DOHH2 (cell line): ENCODE results near the gene PLEKHG4B.

ENCODE experiments used
- H3F3A ChIP-seq: fragments of 200-600 bp; sonication (generic), shearing (Covaris generic); 2 replicates; pipeline ENCODE4 v1.6.0; 2016; ENCODE audit warnings: antibody characterized with exemption, mild to moderate bottlenecking; ENCODE audit not compliant: control insufficient read depth, insufficient read depth
- H3K27ac ChIP-seq: fragments of 200-600 bp; sonication (generic); 2 replicates; pipeline ENCODE4 v1.5.1; 2014; ENCODE audit warnings: low read depth, mild to moderate bottlenecking, low read length, moderate library complexity
- H3K27me3 ChIP-seq: fragments of 200-600 bp; sonication (generic); 2 replicates; pipeline ENCODE4 v1.6.1; 2014; ENCODE audit warnings: mild to moderate bottlenecking, low read length, mixed read lengths; ENCODE audit not compliant: control insufficient read depth
- H3K36me3 ChIP-seq: fragments of 200-600 bp; sonication (generic); 2 replicates; pipeline ENCODE4 v1.6.1; 2014; ENCODE audit warnings: mild to moderate bottlenecking, low read length, moderate library complexity, mixed read lengths; ENCODE audit not compliant: control insufficient read depth
- H3K4me1 ChIP-seq: fragments of 200-600 bp; sonication (generic); 2 replicates; pipeline ENCODE4 v1.6.1; 2014; ENCODE audit warnings: mild to moderate bottlenecking, low read length, mixed read lengths; ENCODE audit not compliant: control insufficient read depth
- H3K4me2 ChIP-seq: fragments of 200-600 bp; sonication (generic); 2 replicates; pipeline ENCODE4 v1.6.0; 2014; ENCODE audit warnings: mild to moderate bottlenecking, low read length, moderate library complexity
- H3K4me3 ChIP-seq: fragments of 200-600 bp; sonication (generic); 2 replicates; pipeline ENCODE4 v1.5.1; 2014; ENCODE audit warnings: mild to moderate bottlenecking, low read length, mixed read lengths
- H3K79me2 ChIP-seq: fragments of 200-600 bp; sonication (generic); 2 replicates; pipeline ENCODE4 v1.6.1; 2014; ENCODE audit warnings: mild to moderate bottlenecking, low read length, mixed read lengths; ENCODE audit not compliant: control insufficient read depth
- H3K9me2 ChIP-seq: fragments of 200-600 bp; sonication (generic); replicated peaks from 2 replicates; pipeline ENCODE4 v1.6.1; 2014; ENCODE audit warnings: mild to moderate bottlenecking, low read length, mixed read lengths; ENCODE audit not compliant: control insufficient read depth
- H3K9me3 ChIP-seq: fragments of 200-600 bp; sonication (generic); 2 replicates; pipeline ENCODE4 v1.6.1; 2014; ENCODE audit warnings: antibody characterized with exemption, low read length, mixed read lengths; ENCODE audit not compliant: control insufficient read depth, insufficient read depth
- H4K20me1 ChIP-seq: fragments of 200-600 bp; sonication (generic); 2 replicates; pipeline ENCODE4 v1.6.0; 2014; ENCODE audit warnings: low read depth, mild to moderate bottlenecking, antibody characterized with exemption, low read length, moderate library complexity; ENCODE audit not compliant: control insufficient read depth, insufficient read depth
- EZH2phosphoT487 ChIP-seq: fragments of 200-600 bp; sonication (generic); IDR thresholded peaks from 2 replicates; pipeline ENCODE4 v1.6.1; 2017; ENCODE audit warnings: borderline replicate concordance, mild to moderate bottlenecking, antibody characterized with exemption, low read length, moderate library complexity, mixed read lengths
- TF ChIP-seq, protein P1 (sequence below): fragments of 200-600 bp; sonication (generic); IDR thresholded peaks from one replicate; pipeline ENCODE4 v1.5.1; 2014; ENCODE audit warnings: antibody characterized with exemption, mild to moderate bottlenecking, low read depth, low read length; ENCODE audit not compliant: poor library complexity, severe bottlenecking

Gene PLEKHG4B

DNA sequence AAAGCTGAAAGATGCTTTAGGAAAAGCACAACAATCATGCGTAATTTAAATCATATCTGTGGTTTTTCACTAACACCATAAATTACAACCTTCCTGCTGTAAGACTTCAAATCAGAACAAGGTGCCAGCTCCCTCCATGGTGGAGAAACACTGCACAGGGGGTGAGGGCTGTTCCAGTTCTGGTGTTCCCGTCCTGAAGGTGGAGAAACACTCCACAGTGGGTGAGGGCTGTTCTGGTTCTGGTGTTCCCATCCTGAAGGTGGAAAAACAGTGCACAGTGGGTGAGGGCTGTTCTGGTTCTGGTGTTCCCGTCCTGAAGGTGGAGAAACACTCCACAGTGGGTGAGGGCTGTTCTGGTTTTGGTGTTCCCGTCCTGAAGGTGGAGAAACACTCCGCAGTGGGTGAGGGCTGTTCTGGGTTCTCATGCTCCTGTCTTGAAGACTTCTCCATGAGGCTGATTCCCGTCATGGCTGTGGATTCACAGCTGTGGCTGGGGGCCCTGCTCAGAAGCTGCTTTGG, 12.9 kb downstream of the PLEKHG4B start:
- Histone ChIP-seq H3K4me2 (no peak overlapping the region), H4K20me1 (no peaks in the 10 kb centered on the region), H3K4me3 (no peak overlapping the region), H3K27ac (no peak overlapping the region), H3F3A (no peaks in the 10 kb centered on the region), H3K4me1 (no peaks in the 10 kb centered on the region), H3K27me3 (peaks cover 14% of the 10 kb centered on the region), H3K9me2 (no peaks in the 10 kb centered on the region), H3K79me2 (no peaks in the 10 kb centered on the region), H3K36me3 (no peaks in the 10 kb centered on the region), H3K9me3 (no peaks in the 10 kb centered on the region)
- TF ChIP-seq EZH2phosphoT487 = no peak
- TF ChIP-seq, protein P1, sequence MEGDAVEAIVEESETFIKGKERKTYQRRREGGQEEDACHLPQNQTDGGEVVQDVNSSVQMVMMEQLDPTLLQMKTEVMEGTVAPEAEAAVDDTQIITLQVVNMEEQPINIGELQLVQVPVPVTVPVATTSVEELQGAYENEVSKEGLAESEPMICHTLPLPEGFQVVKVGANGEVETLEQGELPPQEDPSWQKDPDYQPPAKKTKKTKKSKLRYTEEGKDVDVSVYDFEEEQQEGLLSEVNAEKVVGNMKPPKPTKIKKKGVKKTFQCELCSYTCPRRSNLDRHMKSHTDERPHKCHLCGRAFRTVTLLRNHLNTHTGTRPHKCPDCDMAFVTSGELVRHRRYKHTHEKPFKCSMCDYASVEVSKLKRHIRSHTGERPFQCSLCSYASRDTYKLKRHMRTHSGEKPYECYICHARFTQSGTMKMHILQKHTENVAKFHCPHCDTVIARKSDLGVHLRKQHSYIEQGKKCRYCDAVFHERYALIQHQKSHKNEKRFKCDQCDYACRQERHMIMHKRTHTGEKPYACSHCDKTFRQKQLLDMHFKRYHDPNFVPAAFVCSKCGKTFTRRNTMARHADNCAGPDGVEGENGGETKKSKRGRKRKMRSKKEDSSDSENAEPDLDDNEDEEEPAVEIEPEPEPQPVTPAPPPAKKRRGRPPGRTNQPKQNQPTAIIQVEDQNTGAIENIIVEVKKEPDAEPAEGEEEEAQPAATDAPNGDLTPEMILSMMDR = no peak

DNA sequence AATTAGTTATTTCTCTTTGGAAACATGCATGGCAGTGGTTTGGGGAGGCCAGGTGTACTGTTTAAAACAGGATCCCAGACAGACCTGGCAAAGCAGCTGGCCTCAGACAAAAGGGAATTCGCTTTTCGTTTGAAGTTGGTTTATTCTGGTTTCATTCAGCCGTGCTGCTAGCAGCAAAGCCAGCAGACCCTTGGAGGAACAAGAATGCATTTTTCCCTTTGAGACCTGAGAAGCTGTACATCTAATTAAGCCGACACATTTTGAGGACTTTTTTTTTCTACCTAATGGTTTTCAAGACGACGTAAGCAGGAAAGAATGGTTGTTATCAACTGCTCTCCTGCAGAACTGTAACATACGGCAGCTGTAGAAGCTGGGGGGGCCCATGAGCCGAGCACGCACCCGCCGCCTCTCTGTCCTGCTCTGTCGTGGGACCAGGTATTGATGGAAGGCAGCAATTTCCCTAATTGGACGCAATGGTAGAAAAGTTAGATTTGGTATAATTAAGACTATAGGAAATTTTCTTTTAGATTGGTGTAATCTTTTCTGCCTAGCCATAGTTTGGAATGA, 13.6 kb downstream of the PLEKHG4B start:
- Histone ChIP-seq H3K79me2 (no peaks in the 10 kb centered on the region), H3K27me3 (peaks cover 13% of the 10 kb centered on the region), H3K9me3 (no peaks in the 10 kb centered on the region), H3K4me2 (no peak overlapping the region), H3K27ac (no peak overlapping the region), H3K36me3 (no peaks in the 10 kb centered on the region), H3K4me3 (no peak overlapping the region), H4K20me1 (no peaks in the 10 kb centered on the region), H3K4me1 (no peaks in the 10 kb centered on the region), H3F3A (no peaks in the 10 kb centered on the region), H3K9me2 (no peaks in the 10 kb centered on the region)
- TF ChIP-seq EZH2phosphoT487 = no peak
- TF ChIP-seq, protein P1 = no peak

DNA sequence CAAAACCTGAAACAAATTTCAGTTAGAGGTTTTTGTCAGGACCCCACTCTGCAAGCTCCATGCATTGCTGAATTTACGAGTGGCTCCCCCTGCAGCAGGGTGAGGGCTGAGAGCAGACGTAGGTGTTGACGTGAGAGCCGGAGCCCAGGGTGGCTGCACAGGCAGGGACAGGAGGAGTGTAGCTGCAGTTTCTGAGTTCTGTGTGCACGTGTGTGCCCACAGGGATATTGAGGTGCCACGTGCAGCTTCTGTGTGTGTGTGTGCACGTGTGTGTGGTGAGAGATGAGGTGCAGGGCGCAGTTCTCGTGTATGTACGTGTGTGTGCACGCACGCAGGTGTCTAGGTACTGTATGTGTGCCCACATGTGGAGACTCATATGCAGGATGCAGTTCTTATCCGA, 14.6 kb downstream of the PLEKHG4B start:
- H3K79me2 ChIP-seq = no peaks in the 10 kb centered on the region
- H3F3A ChIP-seq = no peaks in the 10 kb centered on the region
- no peaks in the 10 kb centered on the region for H3K4me1 ChIP-seq
- H3K27me3 ChIP-seq = peaks cover 13% of the 10 kb centered on the region
- no peak overlapping the region for H3K4me3 ChIP-seq
- H3K9me2 ChIP-seq = no peaks in the 10 kb centered on the region
- no peak overlapping the region for H3K4me2 ChIP-seq
- H3K36me3 ChIP-seq = no peaks in the 10 kb centered on the region
- H3K27ac ChIP-seq = no peak overlapping the region
- TF ChIP-seq, protein P1 = no peak
- no peak for TF ChIP-seq EZH2phosphoT487
- H3K9me3 ChIP-seq = no peaks in the 10 kb centered on the region
- no peaks in the 10 kb centered on the region for H4K20me1 ChIP-seq
